SU-DHL-6 (cell line): Measurements from ENCODE around the gene UBE3B.

Experiments
- H2AFZ ChIP-seq: fragments of 200-600 bp; sonication (generic); 2 replicates; pipeline ENCODE4 v1.6.1; 2014; ENCODE audit warnings: low read depth, mild to moderate bottlenecking, moderate library complexity, mixed read lengths, antibody characterized with exemption, low read length; ENCODE audit not compliant: severe bottlenecking
- H3F3A ChIP-seq: fragments of 200-600 bp; shearing (Covaris generic); 2 replicates; pipeline ENCODE4 v1.6.0; 2016; ENCODE audit warnings: antibody characterized with exemption, mild to moderate bottlenecking; ENCODE audit not compliant: insufficient read depth
- H3K27ac ChIP-seq: fragments of 200-600 bp; sonication (generic); 2 replicates; pipeline ENCODE4 v1.5.1; 2016; ENCODE audit warnings: low read depth, mild to moderate bottlenecking, low read length, moderate library complexity, mixed read lengths
- H3K27me3 ChIP-seq: fragments of 200-600 bp; sonication (generic), shearing (Covaris generic); 2 replicates; pipeline ENCODE4 v1.6.0; 2014; ENCODE audit warnings: mild to moderate bottlenecking, low read length
- H3K36me3 ChIP-seq: fragments of 200-600 bp; sonication (generic); 2 replicates; pipeline ENCODE4 v1.6.1; 2014; ENCODE audit warnings: mild to moderate bottlenecking, low read length, mixed read lengths
- H3K4me2 ChIP-seq: fragments of 300-600, 200-600 bp; shearing (Covaris generic), sonication (generic); 2 replicates; pipeline ENCODE4 v1.6.0; 2014; ENCODE audit warnings: low read length, low read depth, mild to moderate bottlenecking; ENCODE audit not compliant: poor library complexity, severe bottlenecking
- H3K4me3 ChIP-seq: fragments of 200-600 bp; sonication (generic); 2 replicates; pipeline ENCODE4 v1.5.1; 2014; ENCODE audit warnings: antibody characterized with exemption, low read length, mild to moderate bottlenecking, mixed read lengths; ENCODE audit not compliant: insufficient read depth, poor library complexity, severe bottlenecking
- H3K79me2 ChIP-seq: fragments of 200-600 bp; sonication (generic); 2 replicates; pipeline ENCODE4 v1.6.1; 2014; ENCODE audit warnings: mild to moderate bottlenecking, low read length, moderate library complexity; ENCODE audit not compliant: insufficient read depth
- H3K9ac ChIP-seq: fragments of 200-600 bp; sonication (generic); 2 replicates; pipeline ENCODE4 v1.7.0; 2014; ENCODE audit warnings: mild to moderate bottlenecking, low read length
- H3K9me2 ChIP-seq: fragments of 200-600 bp; sonication (generic); replicated peaks from 2 replicates; pipeline ENCODE4 v1.6.1; 2014; ENCODE audit warnings: low read length; ENCODE audit not compliant: insufficient read depth
- H3K9me3 ChIP-seq: fragments of 200-600 bp; sonication (generic); 2 replicates; pipeline ENCODE4 v1.6.1; 2014; ENCODE audit warnings: low read length, mixed read lengths; ENCODE audit not compliant: insufficient read depth
- H4K20me1 ChIP-seq: fragments of 200-600 bp; sonication (generic); 2 replicates; pipeline ENCODE4 v1.6.1; 2014; ENCODE audit warnings: low read depth, mild to moderate bottlenecking, antibody characterized with exemption, low read length, moderate library complexity, mixed read lengths
- EZH2phosphoT487 ChIP-seq: fragments of 200-600 bp; sonication (generic), shearing (Covaris generic); conservative IDR thresholded peaks from 2 replicates; pipeline ENCODE4 v1.6.1; 2018; ENCODE audit warnings: mild to moderate bottlenecking, antibody characterized with exemption, low read length, moderate library complexity, mixed read lengths
- TF ChIP-seq, protein P1 (sequence below): fragments of 200-600 bp; sonication (generic); IDR thresholded peaks from one replicate; pipeline ENCODE4 v1.5.1; 2017; ENCODE audit warnings: antibody characterized with exemption, mild to moderate bottlenecking, low read length, moderate library complexity; ENCODE audit not compliant: insufficient read depth, poor library complexity, severe bottlenecking

The UBE3B gene

DNA sequence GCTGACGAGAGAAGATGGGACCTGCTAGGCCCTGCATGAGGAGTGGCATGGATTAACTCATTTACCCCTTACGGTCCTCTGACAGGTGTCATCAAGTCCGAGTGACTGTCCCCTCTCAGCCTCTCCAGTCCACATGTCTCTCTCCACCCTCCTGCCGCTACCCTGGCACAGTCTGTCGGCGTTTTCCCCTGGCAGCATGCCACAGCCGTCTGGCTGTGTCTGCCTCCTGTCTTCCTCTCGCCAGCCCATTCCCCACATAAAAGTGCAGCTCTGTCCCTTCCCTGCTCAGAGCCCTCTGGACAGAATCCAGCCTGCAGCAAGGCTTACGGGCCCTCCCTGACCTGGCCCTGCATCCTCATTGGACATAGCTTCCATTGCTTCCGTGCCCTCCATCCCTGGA lies 45.6 kb downstream of the UBE3B start:
- Histone ChIP-seq H3F3A (no peaks in the 10 kb centered on the region), H3K27me3 (no peaks in the 10 kb centered on the region), H3K4me3 (no peak overlapping the region), H3K9ac (no peak overlapping the region), H3K36me3 (no peaks in the 10 kb centered on the region), H3K4me2 (no peak overlapping the region), H3K27ac (no peak overlapping the region), H4K20me1 (no peaks in the 10 kb centered on the region), H3K9me2 (no peaks in the 10 kb centered on the region), H3K9me3 (no peaks in the 10 kb centered on the region), H3K79me2 (no peaks in the 10 kb centered on the region), H2AFZ (no peak overlapping the region)
- TF ChIP-seq, protein P1, sequence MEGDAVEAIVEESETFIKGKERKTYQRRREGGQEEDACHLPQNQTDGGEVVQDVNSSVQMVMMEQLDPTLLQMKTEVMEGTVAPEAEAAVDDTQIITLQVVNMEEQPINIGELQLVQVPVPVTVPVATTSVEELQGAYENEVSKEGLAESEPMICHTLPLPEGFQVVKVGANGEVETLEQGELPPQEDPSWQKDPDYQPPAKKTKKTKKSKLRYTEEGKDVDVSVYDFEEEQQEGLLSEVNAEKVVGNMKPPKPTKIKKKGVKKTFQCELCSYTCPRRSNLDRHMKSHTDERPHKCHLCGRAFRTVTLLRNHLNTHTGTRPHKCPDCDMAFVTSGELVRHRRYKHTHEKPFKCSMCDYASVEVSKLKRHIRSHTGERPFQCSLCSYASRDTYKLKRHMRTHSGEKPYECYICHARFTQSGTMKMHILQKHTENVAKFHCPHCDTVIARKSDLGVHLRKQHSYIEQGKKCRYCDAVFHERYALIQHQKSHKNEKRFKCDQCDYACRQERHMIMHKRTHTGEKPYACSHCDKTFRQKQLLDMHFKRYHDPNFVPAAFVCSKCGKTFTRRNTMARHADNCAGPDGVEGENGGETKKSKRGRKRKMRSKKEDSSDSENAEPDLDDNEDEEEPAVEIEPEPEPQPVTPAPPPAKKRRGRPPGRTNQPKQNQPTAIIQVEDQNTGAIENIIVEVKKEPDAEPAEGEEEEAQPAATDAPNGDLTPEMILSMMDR, result no peak
- TF ChIP-seq EZH2phosphoT487, result no peak

DNA sequence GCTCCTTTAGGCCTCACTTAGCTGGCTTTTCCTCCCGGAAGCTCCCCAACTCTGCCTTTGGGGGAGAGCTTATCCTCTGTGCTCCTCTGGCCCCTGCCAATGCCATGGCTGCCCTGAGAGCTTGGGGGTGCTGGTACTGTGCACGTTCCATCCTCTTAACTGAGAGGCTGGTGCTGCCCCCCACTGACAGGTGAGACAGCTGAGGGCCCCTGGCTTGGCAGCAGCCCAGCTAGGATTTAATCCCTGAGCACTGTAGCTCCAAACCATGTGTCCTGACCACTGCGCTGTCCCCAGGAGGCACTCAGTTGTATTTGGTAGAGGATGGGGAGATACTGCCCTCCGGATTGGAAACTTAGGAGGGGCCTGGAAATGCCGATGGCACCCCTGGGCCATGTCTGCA lies 46.1 kb downstream of the UBE3B start:
- Histone ChIP-seq H2AFZ (no peak overlapping the region), H3K4me2 (no peak overlapping the region), H3K27ac (no peak overlapping the region), H3K9me3 (no peaks in the 10 kb centered on the region), H3K36me3 (no peaks in the 10 kb centered on the region), H3K9ac (no peak overlapping the region), H3K79me2 (no peaks in the 10 kb centered on the region), H4K20me1 (no peaks in the 10 kb centered on the region), H3K27me3 (no peaks in the 10 kb centered on the region), H3K9me2 (no peaks in the 10 kb centered on the region), H3K4me3 (no peak overlapping the region), H3F3A (no peaks in the 10 kb centered on the region)
- TF ChIP-seq, protein P1, result no peak
- TF ChIP-seq EZH2phosphoT487, result no peak

DNA sequence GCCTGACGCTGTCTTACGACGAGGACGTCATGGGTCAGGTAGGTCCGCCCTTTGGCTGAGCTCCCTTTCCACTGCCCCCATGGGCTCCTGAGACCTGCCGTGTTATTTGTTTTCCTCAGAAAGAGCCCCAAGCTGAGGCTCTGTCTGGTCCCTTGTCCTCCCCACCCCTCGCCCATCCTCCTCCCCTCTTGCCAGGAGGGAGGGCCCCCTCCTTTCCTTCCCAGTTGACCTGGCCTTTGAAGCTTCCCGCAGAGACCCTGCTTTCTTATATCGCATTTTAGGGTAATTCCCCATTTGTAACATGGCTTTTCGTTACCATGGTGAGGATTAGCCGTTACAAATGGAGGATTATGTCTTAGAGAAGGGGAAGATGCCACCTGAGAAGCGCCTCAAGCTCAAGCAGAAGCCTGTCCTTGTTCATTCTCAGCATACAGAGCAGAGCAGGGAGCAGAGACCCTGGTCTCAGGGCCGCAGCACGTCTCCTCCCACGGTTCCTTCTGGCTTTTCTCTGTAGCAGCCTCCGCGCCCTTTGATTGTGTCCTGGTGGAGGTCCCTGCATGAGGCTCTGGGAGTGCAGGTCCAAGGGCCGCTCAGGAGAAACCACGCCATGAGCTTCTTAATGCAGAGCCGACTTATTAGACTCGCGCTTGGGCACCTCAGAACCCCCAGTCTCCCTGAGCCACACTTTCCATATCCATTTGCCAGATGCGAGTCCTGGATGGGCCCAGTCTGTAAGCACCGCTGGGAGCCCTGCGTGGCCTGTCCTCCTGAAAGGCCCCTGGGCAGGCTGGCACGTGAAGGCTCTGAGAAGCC lies 47.2 kb downstream of the UBE3B start:
- H2AFZ ChIP-seq, result no peak overlapping the region
- TF ChIP-seq EZH2phosphoT487, result no peak
- TF ChIP-seq, protein P1, result no peak
- no peaks in the 10 kb centered on the region for H3F3A ChIP-seq
- no peak overlapping the region for H3K27ac ChIP-seq
- no peaks in the 10 kb centered on the region for H3K36me3 ChIP-seq
- no peak overlapping the region for H3K4me3 ChIP-seq
- no peak overlapping the region for H3K4me2 ChIP-seq
- H4K20me1 ChIP-seq, result no peaks in the 10 kb centered on the region
- H3K9me2 ChIP-seq, result no peaks in the 10 kb centered on the region
- H3K9ac ChIP-seq, result no peak overlapping the region
- no peaks in the 10 kb centered on the region for H3K79me2 ChIP-seq
- no peaks in the 10 kb centered on the region for H3K27me3 ChIP-seq
- H3K9me3 ChIP-seq, result no peaks in the 10 kb centered on the region
